PFSK-1 (cell line): ENCODE data around the gene DYNC1H1.

ENCODE experiments used
- FOXP2 ChIP-seq: optimal IDR thresholded peaks from 2 replicates; pipeline ENCODE3; 2011; ENCODE audit warnings: borderline replicate concordance, control low read depth, inconsistent platforms; ENCODE audit not compliant: insufficient read depth; ENCODE audit errors: extremely low read length, extremely low read depth
- POLR2AphosphoS5 ChIP-seq: IDR thresholded peaks from 2 replicates; pipeline ENCODE4 v1.6.1; 2012; ENCODE audit warnings: low read depth, mild to moderate bottlenecking, control low read depth, low read length, moderate library complexity
- REST ChIP-seq, 2 experiments: IDR thresholded peaks; 2 replicates each; pipeline versions ENCODE4 v1.6.1 to v1.8.0; 2011 to 2012; ENCODE audit warnings: low read depth in 2 of 2, low read length in 2 of 2, control low read depth in 1 of 2, inconsistent platforms in 1 of 2, mild to moderate bottlenecking in 1 of 2, moderate library complexity in 1 of 2; ENCODE audit not compliant: insufficient read depth in 1 of 2
- SIN3A ChIP-seq: IDR thresholded peaks from 2 replicates; pipeline ENCODE4 v1.6.1; 2012; ENCODE audit warnings: mild to moderate bottlenecking, low read length, moderate library complexity, borderline replicate concordance; ENCODE audit not compliant: insufficient read depth
- TAF1 ChIP-seq: IDR thresholded peaks from 2 replicates; pipeline ENCODE4 v1.6.1; 2012; ENCODE audit warnings: low read length, control low read depth, borderline replicate concordance; ENCODE audit not compliant: insufficient read depth

Gene DYNC1H1

GRCh38 chr14:102105369-102105768 is 141.0 kb downstream of the DYNC1H1 start:
- no peak for TF ChIP-seq FOXP2
- TF ChIP-seq SIN3A = no peak
- no peak for TF ChIP-seq TAF1
- TF ChIP-seq REST (IDR thresholded peaks at IDR 0.05; ENCODE audit: insufficient read depth in 1 of 2, low read depth in 2 of 2, low read length in 2 of 2) = no peak
- TF ChIP-seq POLR2AphosphoS5 = no peak
